HepG2 (cell line): Measurements from ENCODE around the gene SLC5A6. TPM values are rescaled to one million over a fixed set of nuclear protein-coding genes. Genes with fewer than 3 reads are reported as not detected.
A peak's percentile ranks its signal among the peaks of the same experiment; 100 is the strongest.

ENCODE experiments used
- GPN1 ChIP-seq: sonication (generic); formaldehyde crosslinking; IDR thresholded peaks from 2 replicates; pipeline ENCODE4 v1.5.1; 2020; ENCODE audit warnings: missing genetic modification reagents, borderline replicate concordance
- HOXD1 ChIP-seq: sonication (generic); formaldehyde crosslinking; IDR thresholded peaks from 2 replicates; pipeline ENCODE4 v1.5.0; 2020; ENCODE audit warnings: missing genetic modification reagents
- NCOR1 ChIP-seq: fragments of 200-600 bp; sonication (generic); IDR thresholded peaks from 2 replicates; pipeline ENCODE4 v1.7.0; 2017; ENCODE audit warnings: antibody characterized with exemption, low read length, borderline replicate concordance
- ZKSCAN5 ChIP-seq: sonication (generic); formaldehyde crosslinking; IDR thresholded peaks from 2 replicates; pipeline ENCODE4 v1.5.1; 2020; ENCODE audit warnings: mild to moderate bottlenecking, missing genetic modification reagents
- ZNF883 ChIP-seq: sonication (generic); formaldehyde crosslinking; IDR thresholded peaks from 2 replicates; pipeline ENCODE4 v1.5.1; 2020; ENCODE audit warnings: mild to moderate bottlenecking, missing genetic modification reagents; ENCODE audit errors: not compliant biosample characterization
- polyA plus RNA-seq, 8 experiments: library from polyadenylated mRNA; depleted of rRNA in 3 of 8; stranded (reverse) in 7 of 8; unstranded in 1 of 8; fragments of >200 nt; fragmentation: Illumina TruSeq in 4 of 8; extraction: Trizol in 4 of 8; gene quantifications; 2 replicates each; pipeline versions ENCODE4 v1.2.1 to v1.2.3, GENCODE V29; 2011 to 2016; ENCODE audit warnings: low read depth in 4 of 8, missing spikeins in 1 of 8, mixed read lengths in 1 of 8; ENCODE audit not compliant: insufficient read depth in 1 of 8
- total RNA-seq, 5 experiments: library from RNA; depleted of rRNA; stranded (reverse); fragments of >200 nt; fragmentation: Illumina TruSeq; extraction: Trizol; gene quantifications; 2 replicates each; pipeline ENCODE4 v1.2.3, GENCODE V29; 2016; ENCODE audit warnings: low read depth in 1 of 5
- TF ChIP-seq, protein P1 (sequence below): sonication (generic); formaldehyde crosslinking; IDR thresholded peaks from 2 replicates; pipeline ENCODE4 v1.4.0; 2020; ENCODE audit warnings: mild to moderate bottlenecking, missing genetic modification reagents
- TF ChIP-seq, protein P2 (sequence below): sonication (generic); formaldehyde crosslinking; IDR thresholded peaks from 2 replicates; pipeline ENCODE4 v1.5.0; 2020; ENCODE audit warnings: mild to moderate bottlenecking, missing genetic modification reagents, borderline replicate concordance

The SLC5A6 gene
- total and polyA plus RNA-seq, 2 of the 13 experiments (the other 11 are each of a cell fraction or from before 2014, with no cell fraction given): 135 to 417 TPM

DNA sequence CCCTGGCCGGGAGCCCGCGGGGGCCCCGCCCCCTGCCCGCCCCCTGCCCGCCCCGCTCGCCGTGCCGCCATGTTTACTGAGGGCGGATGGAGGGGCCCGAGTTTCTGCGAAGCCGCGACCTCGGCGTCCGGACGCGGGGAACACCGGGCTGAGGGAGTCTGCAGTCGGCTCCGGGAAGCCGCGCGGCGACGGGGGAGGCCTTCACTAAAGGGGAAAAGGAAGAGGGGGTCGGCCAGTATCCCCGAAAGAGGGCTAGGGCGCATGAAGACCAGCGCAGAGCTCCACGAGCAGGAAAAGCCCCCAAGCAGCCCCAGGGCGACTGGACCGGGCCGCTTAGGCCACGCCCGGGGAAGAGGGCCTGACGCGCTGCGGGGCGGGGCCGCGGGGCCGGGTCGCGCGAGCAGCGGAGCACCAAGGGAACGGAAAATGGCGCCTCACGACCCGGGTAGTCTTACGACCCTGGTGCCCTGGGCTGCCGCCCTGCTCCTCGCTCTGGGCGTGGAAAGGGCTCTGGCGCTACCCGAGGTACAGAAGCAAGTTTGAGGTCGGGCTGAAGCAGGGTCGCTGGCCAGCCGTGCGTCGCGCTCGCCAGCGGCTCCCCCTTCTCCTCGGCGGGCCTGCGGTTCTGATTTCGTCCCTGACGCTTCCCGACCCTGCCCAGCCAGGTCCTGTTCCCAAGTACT, at the start of gene SLC5A6, which contains the start of gene ATRAID (continued):
- TF ChIP-seq, protein P1, sequence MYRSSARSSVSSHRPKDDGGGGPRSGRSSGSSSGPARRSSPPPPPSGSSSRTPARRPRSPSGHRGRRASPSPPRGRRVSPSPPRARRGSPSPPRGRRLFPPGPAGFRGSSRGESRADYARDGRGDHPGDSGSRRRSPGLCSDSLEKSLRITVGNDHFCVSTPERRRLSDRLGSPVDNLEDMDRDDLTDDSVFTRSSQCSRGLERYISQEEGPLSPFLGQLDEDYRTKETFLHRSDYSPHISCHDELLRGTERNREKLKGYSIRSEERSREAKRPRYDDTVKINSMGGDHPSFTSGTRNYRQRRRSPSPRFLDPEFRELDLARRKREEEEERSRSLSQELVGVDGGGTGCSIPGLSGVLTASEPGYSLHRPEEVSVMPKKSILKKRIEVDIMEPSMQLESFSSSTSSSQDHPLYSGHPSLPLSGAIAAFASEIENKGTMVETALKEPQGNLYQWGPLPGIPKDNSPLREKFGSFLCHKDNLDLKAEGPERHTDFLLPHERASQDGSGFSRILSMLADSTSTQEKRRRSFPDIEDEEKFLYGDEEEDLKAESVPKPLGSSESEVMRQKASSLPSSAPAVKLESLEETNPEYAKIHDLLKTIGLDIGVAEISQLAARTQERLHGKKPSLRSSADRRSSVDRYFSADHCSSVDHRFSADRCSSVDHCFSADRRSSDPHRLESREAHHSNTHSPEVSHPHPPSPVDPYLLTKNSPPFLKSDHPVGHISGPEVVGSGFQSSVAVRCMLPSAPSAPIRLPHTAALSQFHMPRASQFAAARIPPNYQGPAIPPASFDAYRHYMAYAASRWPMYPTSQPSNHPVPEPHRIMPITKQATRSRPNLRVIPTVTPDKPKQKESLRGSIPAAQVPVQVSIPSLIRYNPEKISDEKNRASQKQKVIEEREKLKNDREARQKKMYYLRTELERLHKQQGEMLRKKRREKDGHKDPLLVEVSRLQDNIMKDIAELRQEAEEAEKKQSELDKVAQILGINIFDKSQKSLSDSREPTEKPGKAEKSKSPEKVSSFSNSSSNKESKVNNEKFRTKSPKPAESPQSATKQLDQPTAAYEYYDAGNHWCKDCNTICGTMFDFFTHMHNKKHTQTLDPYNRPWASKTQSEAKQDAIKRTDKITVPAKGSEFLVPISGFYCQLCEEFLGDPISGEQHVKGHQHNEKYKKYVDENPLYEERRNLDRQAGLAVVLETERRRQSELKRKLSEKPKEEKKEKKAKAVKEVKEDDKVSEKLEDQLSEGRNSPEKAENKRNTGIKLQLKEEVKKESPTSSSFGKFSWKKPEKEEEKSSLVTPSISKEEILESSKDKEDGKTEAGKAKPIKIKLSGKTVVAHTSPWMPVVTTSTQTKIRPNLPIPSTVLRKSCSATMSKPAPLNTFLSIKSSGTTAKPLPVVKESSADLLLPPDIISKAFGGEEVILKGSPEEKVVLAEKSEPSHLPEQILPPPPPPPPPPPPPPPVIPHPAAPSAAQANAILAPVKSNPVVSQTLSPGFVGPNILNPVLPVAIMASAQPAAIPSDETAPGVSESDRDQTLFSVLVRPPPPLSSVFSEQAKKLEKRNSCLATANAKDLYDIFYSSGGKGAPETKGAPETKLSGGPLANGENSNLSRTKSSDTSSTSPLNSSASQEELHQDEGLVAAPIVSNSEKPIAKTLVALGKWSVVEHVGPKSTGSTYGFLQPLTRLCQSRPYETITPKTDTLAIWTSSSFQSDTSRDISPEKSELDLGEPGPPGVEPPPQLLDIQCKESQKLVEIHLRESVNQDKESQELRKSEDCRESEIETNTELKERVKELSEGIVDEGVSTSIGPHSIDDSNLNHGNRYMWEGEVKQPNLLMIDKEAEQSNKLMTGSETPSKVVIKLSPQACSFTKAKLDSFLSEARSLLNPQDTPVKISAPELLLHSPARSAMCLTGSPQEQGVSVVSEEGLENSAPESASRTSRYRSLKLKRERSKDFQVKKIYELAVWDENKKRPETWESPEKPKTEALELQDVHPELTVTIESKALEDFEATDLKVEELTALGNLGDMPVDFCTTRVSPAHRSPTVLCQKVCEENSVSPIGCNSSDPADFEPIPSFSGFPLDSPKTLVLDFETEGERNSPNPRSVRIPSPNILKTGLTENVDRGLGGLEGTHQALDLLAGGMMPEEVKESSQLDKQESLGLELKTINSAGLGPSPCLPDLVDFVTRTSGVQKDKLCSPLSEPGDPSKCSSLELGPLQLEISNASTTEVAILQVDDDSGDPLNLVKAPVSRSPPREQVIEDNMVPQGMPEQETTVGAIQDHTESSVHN (CRISPR knock-in tag): no peak
- no peak for TF ChIP-seq ZKSCAN5
- TF ChIP-seq, protein P2, sequence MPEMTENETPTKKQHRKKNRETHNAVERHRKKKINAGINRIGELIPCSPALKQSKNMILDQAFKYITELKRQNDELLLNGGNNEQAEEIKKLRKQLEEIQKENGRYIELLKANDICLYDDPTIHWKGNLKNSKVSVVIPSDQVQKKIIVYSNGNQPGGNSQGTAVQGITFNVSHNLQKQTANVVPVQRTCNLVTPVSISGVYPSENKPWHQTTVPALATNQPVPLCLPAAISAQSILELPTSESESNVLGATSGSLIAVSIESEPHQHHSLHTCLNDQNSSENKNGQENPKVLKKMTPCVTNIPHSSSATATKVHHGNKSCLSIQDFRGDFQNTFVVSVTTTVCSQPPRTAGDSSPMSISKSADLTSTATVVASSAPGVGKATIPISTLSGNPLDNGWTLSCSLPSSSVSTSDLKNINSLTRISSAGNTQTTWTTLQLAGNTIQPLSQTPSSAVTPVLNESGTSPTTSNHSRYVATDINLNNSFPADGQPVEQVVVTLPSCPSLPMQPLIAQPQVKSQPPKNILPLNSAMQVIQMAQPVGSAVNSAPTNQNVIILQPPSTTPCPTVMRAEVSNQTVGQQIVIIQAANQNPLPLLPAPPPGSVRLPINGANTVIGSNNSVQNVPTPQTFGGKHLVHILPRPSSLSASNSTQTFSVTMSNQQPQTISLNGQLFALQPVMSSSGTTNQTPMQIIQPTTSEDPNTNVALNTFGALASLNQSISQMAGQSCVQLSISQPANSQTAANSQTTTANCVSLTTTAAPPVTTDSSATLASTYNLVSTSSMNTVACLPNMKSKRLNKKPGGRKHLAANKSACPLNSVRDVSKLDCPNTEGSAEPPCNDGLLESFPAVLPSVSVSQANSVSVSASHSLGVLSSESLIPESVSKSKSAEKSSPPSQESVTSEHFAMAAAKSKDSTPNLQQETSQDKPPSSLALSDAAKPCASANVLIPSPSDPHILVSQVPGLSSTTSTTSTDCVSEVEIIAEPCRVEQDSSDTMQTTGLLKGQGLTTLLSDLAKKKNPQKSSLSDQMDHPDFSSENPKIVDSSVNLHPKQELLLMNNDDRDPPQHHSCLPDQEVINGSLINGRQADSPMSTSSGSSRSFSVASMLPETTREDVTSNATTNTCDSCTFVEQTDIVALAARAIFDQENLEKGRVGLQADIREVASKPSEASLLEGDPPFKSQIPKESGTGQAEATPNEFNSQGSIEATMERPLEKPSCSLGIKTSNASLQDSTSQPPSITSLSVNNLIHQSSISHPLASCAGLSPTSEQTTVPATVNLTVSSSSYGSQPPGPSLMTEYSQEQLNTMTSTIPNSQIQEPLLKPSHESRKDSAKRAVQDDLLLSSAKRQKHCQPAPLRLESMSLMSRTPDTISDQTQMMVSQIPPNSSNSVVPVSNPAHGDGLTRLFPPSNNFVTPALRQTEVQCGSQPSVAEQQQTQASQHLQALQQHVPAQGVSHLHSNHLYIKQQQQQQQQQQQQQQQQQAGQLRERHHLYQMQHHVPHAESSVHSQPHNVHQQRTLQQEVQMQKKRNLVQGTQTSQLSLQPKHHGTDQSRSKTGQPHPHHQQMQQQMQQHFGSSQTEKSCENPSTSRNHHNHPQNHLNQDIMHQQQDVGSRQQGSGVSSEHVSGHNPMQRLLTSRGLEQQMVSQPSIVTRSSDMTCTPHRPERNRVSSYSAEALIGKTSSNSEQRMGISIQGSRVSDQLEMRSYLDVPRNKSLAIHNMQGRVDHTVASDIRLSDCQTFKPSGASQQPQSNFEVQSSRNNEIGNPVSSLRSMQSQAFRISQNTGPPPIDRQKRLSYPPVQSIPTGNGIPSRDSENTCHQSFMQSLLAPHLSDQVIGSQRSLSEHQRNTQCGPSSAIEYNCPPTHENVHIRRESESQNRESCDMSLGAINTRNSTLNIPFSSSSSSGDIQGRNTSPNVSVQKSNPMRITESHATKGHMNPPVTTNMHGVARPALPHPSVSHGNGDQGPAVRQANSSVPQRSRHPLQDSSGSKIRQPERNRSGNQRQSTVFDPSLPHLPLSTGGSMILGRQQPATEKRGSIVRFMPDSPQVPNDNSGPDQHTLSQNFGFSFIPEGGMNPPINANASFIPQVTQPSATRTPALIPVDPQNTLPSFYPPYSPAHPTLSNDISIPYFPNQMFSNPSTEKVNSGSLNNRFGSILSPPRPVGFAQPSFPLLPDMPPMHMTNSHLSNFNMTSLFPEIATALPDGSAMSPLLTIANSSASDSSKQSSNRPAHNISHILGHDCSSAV (CRISPR knock-in tag): no peak; the same call in 1 of the 2 replicates
- 0 out of 2 replicates have a peak, but pooled peaks have one; percentile 57 for TF ChIP-seq GPN1 (CRISPR knock-in tag)
- peak; percentile 58 for TF ChIP-seq ZNF883
- peak; percentile 57; the same call in 1 of the 2 replicates for TF ChIP-seq NCOR1
- TF ChIP-seq HOXD1 (CRISPR knock-in tag): peak; percentile 79; the same call in 1 of the 2 replicates
